OCI-LY3 (cell line): ENCODE data around the gene MBOAT1.

Experiments
- H2AFZ ChIP-seq: fragments of 200-600, 300-600 bp; shearing (Covaris generic); 2 replicates; pipeline ENCODE4 v1.6.0; 2014; ENCODE audit warnings: antibody characterized with exemption, low read depth, low read length
- H3K27ac ChIP-seq: fragments of 200-600, 300-600 bp; sonication (generic); 2 replicates; pipeline ENCODE4 v1.5.1; 2014; ENCODE audit warnings: mild to moderate bottlenecking, low read length, moderate library complexity, mixed read lengths
- H3K27me3 ChIP-seq: fragments of 200-600, 300-600 bp; sonication (generic); 2 replicates; pipeline ENCODE4 v1.6.1; 2014; ENCODE audit warnings: low read depth, low read length, mixed read lengths
- H3K36me3 ChIP-seq: fragments of 200-600, 300-600 bp; sonication (generic); replicated peaks from 2 replicates; pipeline ENCODE3; 2014; ENCODE audit warnings: low read depth, low read length, mixed read lengths
- H3K4me1 ChIP-seq: fragments of 300-600, 200-600 bp; sonication (generic); 2 replicates; pipeline ENCODE4 v1.6.1; 2014; ENCODE audit warnings: low read length, mixed read lengths
- H3K4me2 ChIP-seq: fragments of 200-600, 300-600 bp; sonication (generic); 2 replicates; pipeline ENCODE4 v1.6.1; 2014; ENCODE audit warnings: low read length, mixed read lengths
- H3K4me3 ChIP-seq: fragments of 300-600, 200-600 bp; sonication (generic); 2 replicates; pipeline ENCODE4 v1.5.1; 2014; ENCODE audit warnings: antibody characterized with exemption, mild to moderate bottlenecking, low read length, moderate library complexity
- H3K79me2 ChIP-seq: fragments of 300-600, 200-600 bp; shearing (Covaris generic); 2 replicates; pipeline ENCODE4 v1.6.1; 2014; ENCODE audit warnings: mild to moderate bottlenecking, low read length, mixed read lengths
- H3K9ac ChIP-seq: fragments of 300-600, 200-600 bp; shearing (Covaris generic); 2 replicates; pipeline ENCODE4 v1.6.0; 2014; ENCODE audit warnings: mild to moderate bottlenecking, low read length, moderate library complexity
- H3K9me3 ChIP-seq: fragments of 200-600, 300-600 bp; shearing (Covaris generic); 2 replicates; pipeline ENCODE4 v1.6.1; 2014; ENCODE audit warnings: low read length, mixed read lengths; ENCODE audit not compliant: insufficient read depth
- H4K20me1 ChIP-seq: fragments of 200-600, 300-600 bp; sonication (generic); 2 replicates; pipeline ENCODE4 v1.6.1; 2016; ENCODE audit warnings: low read length, mixed read lengths; ENCODE audit not compliant: insufficient read depth
- CTCF ChIP-seq: fragments of 200-600, 300-600 bp; sonication (generic); IDR thresholded peaks from 2 replicates; pipeline ENCODE4 v1.5.1; 2014; ENCODE audit warnings: antibody characterized with exemption, low read length, low read depth
- EZH2phosphoT487 ChIP-seq: fragments of 200-600 bp; shearing (Covaris generic); IDR thresholded peaks from 2 replicates; pipeline ENCODE4 v1.6.1; 2018; ENCODE audit warnings: antibody characterized with exemption, mixed run types, low read depth

The MBOAT1 gene

GRCh38 chr6:20255428-20255827 lies 43.2 kb upstream of the MBOAT1 start:
- H3K9ac ChIP-seq = no peak overlapping the region
- H3K36me3 ChIP-seq = no peaks in the 10 kb centered on the region
- no peak overlapping the region for H2AFZ ChIP-seq
- no peaks in the 10 kb centered on the region for H3K9me3 ChIP-seq
- no peaks in the 10 kb centered on the region for H3K27me3 ChIP-seq
- no peaks in the 10 kb centered on the region for H4K20me1 ChIP-seq
- H3K4me3 ChIP-seq = no peak overlapping the region
- no peak overlapping the region for H3K4me2 ChIP-seq
- TF ChIP-seq EZH2phosphoT487 (no peak), CTCF (no peak)
- H3K27ac ChIP-seq = no peak overlapping the region
- H3K4me1 ChIP-seq = no peaks in the 10 kb centered on the region
- H3K79me2 ChIP-seq = no peaks in the 10 kb centered on the region

- TF ChIP-seq CTCF (no peak), EZH2phosphoT487 (no peak)
- Histone ChIP-seq H3K4me2 (no peak overlapping the region), H4K20me1 (no peaks in the 10 kb centered on the region), H3K9ac (no peak overlapping the region), H3K36me3 (no peaks in the 10 kb centered on the region), H3K27me3 (no peaks in the 10 kb centered on the region), H3K79me2 (no peaks in the 10 kb centered on the region), H3K4me1 (no peaks in the 10 kb centered on the region), H2AFZ (no peak overlapping the region), H3K27ac (no peak overlapping the region), H3K9me3 (no peaks in the 10 kb centered on the region), H3K4me3 (no peak overlapping the region)
Measured at GRCh38 chr6:20254295-20254694, 42.0 kb upstream of the MBOAT1 start.

- Histone ChIP-seq H2AFZ (no peak overlapping the region), H3K4me3 (no peak overlapping the region), H3K36me3 (no peaks in the 10 kb centered on the region), H3K4me2 (no peak overlapping the region), H4K20me1 (no peaks in the 10 kb centered on the region), H3K27ac (no peak overlapping the region), H3K79me2 (no peaks in the 10 kb centered on the region), H3K9me3 (no peaks in the 10 kb centered on the region), H3K27me3 (no peaks in the 10 kb centered on the region), H3K4me1 (no peaks in the 10 kb centered on the region), H3K9ac (no peak overlapping the region)
- TF ChIP-seq EZH2phosphoT487 (no peak), CTCF (no peak)
Measured at GRCh38 chr6:20253021-20253420, 40.8 kb upstream of the MBOAT1 start.

GRCh38 chr6:20252311-20252710 lies 40.0 kb upstream of the MBOAT1 start:
- H3K4me2 ChIP-seq = no peak overlapping the region
- H4K20me1 ChIP-seq = no peaks in the 10 kb centered on the region
- H3K9ac ChIP-seq = no peak overlapping the region
- H3K4me1 ChIP-seq = no peaks in the 10 kb centered on the region
- H3K27ac ChIP-seq = no peak overlapping the region
- no peaks in the 10 kb centered on the region for H3K9me3 ChIP-seq
- H3K36me3 ChIP-seq = no peaks in the 10 kb centered on the region
- no peak overlapping the region for H3K4me3 ChIP-seq
- TF ChIP-seq CTCF = no peak
- no peaks in the 10 kb centered on the region for H3K79me2 ChIP-seq
- H2AFZ ChIP-seq = no peak overlapping the region
- H3K27me3 ChIP-seq = no peaks in the 10 kb centered on the region
